HL-60/S4 (cell line): ENCODE data around the gene OSBP2.

Experiments used
- in situ Hi-C: fragments of 300-500 bp; cut with MboI; formaldehyde crosslinking; loops from 2 replicates; pipeline ENCODE4 v1.14.3; 2022; ENCODE audit warnings: low sequenced_read_pairs

Gene OSBP2

DNA sequence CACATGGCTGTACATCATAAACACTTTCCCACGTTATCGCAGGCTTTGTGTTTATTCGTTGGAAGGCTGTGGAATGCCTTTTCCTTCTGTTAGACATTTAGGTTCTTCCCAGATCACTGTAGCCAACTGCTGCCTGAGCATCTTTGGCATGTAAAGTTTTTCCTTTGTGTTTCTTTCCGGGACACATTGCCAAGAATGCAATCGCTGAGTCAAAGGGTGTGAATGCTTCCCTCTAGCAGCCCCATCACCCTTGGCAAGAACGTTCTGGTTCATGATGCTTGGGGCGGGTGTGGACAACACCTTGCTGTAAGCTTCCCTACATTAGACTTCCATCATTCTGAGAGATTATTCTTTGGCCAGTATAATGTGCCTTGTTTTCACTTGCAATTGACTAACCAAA is 136.2 kb downstream of the OSBP2 start:
- in situ Hi-C loops, result no loop called here

DNA sequence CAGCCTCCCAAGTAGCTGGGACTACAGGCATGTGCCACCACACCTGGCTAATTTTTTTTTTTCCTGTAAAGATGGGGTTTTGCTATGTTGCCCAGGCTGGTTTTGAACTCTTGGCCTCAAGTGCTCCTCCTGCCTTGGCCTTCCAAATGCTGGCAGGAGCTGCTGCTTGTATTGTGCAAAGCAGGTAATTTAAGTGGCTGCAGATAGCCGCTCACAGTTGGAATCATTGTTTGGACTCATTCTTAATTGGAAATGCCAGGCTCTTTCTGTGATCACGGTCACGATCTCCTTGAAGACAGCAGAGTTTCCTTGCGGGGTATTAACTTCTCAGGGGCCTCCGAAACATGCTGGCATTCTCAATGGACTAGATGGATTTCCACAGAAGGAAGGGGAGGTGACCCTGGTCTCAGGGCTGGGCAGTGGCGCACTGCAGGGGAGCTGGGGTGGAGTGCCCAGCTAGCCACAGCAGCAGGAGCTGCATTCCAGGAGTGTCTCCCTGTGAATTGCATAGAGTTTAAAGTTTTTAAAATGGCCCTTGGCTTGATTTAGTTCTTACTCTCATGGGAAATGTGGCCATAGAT is 137.8 kb downstream of the OSBP2 start:
- in situ Hi-C loops, result no loop called here

DNA sequence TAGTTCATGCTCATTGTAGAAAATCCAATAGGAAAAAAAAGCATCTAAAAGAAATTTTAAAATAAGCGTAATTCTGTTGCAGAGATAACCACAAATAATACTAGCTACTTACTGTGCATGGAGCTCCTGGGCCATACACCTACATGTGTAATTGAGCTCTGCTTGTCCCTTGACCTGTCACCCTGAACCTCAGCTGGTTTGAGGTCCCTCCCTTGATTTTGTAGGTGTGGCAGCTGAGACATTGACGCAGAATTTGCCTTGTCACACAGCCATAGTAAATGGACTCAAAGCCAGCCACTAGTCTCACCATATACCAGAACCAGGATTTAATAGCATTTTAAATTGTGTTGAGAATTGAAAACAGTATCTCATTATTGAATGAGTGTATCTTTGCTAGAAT is 138.6 kb downstream of the OSBP2 start:
- in situ Hi-C loops, result no loop called here

DNA sequence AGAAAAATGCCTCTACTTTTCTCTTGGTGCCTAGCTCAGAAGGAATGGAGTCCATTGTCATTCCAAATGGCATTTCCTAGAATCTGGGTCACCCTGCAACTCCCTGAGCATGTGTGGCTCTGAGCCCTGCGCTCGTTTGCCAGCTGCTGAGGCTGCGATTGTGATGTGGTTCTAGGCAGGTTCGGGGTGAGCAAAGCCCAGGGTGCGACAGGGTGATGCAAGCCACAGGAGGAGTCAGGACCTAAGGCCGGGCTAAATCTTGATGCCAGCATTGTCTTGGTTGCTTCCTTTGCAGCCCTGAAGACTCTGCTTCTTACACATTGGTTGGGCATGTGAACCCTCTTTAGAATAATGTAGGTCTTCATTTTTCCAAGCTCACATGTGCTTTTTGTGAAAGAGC is 142.9 kb downstream of the OSBP2 start:
- in situ Hi-C loops, result no loop called here

DNA sequence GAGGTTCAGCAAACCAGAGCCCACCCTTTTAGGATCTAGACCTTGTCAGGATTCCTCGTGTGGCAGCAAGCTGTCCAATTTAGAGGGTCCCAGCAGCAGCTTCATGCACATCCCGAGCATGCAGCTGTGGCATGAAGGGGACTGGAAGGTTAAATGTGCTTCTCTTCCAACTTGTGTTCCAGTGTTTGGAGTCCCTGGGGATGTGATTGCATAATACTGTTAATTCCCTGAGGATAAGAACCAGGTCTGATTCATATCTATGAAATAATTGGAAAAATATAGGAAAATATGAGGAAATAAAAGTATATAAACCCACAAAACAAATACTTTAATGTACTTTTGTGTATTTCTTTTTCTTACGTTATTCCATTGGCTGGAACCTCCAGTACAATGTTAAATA is 143.4 kb downstream of the OSBP2 start:
- in situ Hi-C loops, result no loop called here

DNA sequence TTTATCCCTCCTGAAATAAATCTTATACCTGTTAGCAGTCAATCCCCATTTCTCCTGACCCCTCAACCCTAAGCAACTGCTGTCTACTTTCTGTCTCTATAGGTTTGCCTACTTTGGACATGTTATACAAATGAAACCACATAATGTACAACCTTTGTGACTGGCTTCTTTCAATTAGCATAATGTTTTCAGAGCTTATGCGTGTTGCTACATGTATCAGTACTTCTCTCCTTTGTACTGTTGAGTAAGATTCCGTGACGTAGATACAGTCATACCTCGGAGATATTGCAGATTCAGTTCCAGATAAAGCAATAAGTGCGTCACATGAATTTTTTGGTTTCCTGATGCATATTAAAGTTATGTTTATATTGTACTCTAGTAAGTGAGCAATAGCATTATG is 146.6 kb downstream of the OSBP2 start:
- in situ Hi-C loops, result no loop called here

DNA sequence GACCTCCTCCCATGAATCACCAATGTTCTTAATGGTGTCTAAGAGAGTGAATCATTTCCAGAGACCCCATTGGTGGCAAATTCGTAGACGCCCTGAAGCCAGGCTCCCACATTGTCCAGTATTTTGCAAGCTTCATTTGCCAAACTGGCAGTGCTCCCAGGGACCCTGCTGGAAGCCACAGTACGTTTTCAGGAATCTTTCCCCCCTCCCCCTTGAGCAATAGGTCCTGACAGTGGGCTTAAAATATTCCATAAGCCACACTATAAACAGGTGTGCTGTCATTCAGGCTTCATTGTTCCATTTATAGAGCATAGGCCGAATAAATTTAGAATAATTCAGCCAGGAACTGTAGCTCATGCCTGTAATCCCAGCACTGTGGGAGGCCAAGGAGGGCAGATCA is 148.6 kb downstream of the OSBP2 start:
- in situ Hi-C loops, result no loop called here

DNA sequence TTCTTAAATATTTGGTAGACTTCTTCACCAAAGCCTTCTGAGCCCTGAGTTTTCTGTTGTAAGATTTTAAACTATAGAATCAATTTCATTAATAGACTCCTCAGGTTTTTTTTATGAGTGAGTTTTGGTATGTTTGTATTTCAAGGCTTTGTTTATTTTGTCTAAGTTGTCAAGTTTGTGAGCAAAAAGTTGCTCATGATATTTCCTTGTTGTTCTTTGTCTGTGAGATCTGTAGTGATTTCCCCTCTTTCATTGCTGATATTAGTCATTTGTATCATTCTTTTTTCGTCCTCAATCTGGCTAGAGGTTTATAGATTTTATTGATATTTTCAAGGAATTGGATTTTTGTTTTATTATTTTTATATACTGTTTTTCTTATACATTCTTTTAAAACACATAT is 152.9 kb downstream of the OSBP2 start:
- in situ Hi-C loops, result no loop called here

DNA sequence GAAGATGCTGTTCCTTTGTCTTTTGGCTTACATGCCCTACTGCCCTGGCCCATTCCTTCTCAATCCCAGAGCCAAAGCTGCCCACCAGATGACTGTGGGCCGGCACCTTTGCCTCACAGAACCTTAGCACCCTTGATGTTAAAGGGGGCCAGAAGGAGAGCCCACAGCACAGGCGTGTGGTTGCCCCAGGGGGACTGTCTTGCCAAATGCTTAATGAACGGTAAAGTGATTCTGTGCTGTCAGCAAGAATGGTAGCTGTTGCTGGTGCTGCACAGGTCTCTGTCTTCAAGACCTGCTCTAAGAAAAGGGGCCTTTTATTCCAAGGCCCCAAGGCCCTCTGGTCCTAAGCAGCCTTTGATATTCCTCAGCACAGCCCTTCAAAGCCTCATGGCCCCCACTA is 160.6 kb downstream of the OSBP2 start:
- in situ Hi-C loops, result no loop called here

DNA sequence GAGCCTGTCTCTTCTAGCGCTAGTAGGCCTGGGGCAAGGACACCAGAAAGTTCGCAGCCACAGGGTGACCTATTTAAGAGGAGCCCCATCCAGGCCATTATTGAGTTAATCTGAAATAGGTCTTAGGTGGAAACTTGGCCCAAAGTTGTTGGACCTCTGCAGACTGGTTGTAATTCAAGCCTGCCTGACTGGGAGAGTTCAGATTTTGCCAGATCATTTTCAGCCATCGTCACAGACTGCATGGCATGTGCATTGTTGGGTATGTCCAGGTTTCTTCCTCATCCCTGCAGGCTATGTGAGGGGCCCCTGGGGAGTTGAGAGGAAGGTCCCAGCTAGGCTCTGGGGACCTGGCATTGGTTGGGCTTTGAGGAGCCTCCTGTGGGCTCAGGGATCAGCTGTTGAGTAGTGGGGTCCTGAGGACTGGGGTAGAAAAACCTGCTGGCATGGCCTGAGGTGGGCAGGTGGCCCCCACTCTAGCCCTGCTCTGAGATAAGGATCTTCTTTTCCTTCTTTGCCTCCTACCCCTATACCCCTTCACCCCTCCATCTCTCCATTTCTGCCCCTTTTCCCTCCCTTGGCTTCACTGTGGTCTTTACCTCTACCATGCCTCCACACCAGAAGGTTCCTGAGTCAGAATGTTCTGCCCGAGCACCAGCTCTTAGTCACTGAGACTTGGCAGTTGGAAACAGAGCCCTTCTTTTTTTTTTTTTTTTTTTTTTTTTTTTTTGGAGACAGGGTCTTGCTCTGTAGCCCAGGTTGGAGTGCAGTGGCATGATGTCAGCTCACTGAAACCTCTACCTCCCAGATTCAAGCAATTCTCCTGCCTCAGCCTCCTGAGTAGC is 161.2 kb downstream of the OSBP2 start:
- in situ Hi-C loops, result no loop called here

DNA sequence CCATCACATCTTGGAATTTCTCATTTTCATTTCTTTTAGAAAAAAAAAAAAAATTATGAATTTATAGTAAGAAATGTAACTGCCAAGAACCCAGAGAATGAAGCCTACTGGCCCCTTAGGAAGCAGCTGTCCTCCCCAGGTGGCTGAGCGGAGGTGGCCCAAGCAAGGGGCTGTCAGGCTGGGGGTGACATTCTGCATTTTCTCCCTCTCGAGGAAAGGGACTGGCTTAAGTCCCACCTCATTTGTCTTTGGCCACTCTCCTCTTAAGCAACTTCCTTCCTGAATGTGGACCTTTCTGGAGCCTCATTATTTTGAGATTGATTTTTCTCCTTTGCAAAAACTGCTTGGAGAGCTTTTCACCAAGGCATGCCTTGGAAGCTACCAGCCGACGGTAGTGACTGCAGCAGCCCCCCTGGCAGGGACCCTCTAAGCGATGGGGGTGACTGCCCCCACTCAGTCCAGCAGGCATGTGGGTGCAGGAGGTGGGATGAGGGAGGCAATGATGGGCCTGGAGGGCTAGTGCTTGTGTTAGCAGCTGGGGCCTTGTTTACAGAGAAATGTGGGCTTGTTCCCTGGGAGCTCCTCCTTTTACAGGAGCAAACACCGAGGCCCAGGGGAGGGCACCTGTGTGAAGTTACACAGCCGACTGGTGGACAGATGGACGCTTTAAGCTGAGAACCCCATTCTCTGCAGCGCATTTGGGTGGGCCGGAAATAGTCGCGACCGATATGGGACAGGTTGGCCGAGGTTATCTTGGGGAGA is 162.2 kb downstream of the OSBP2 start:
- in situ Hi-C loops, result no loop called here

DNA sequence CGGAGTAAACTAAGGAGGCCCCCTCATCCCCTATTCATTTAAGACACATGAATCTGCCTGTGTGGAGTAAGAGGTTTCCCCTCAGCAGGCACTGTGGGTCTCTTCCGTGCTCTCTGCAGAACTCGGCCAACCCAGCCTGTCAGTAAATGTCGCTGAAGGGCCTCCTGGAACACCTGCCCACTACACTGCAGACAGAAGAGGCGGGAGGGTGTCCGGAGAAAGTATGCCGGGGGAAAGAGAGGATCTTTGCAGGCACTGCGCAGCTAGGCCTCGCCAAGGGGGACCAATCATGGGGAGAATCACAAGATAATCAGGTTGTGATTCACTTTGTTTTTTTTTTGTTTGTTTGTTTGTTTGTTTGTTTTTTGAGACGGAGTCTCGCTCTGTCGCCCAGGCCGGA is 163.1 kb downstream of the OSBP2 start:
- in situ Hi-C loops, result no loop called here

DNA sequence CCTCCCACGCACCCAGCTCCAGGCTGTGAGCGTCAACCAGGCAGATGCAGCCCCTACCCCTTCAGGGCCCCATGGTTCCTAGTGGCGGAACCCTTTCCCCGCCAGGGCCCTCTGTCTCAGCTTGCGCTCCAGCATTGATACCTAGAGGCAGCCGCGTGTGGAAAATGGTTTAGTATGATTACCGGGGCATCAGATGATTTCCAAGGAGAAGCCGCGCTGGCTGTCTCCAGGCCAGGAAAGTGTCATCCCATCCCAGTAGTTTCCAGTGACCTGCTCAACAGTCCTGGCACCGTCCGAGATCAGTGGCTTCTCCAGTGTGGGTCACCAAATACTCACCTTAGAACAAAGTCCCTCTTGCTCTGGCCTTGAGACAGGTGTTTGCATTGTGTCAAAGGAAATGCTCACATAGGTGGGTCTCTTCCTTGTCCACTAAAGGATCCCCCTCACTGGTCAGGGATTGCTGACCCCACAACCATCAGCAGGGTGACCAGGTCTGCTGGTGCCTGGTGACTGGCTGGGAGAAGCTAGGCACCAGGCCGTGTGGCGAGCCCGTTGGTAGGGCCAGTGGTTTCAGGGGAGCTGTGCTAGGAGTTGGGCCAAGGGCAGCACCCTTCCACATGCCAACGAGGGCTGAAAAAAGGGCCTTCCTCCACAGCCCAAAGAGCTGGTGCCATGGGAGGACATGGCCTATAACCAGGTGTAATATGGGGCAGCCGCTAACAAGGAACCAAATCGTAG is 164.5 kb downstream of the OSBP2 start:
- in situ Hi-C loops, result no loop called here

DNA sequence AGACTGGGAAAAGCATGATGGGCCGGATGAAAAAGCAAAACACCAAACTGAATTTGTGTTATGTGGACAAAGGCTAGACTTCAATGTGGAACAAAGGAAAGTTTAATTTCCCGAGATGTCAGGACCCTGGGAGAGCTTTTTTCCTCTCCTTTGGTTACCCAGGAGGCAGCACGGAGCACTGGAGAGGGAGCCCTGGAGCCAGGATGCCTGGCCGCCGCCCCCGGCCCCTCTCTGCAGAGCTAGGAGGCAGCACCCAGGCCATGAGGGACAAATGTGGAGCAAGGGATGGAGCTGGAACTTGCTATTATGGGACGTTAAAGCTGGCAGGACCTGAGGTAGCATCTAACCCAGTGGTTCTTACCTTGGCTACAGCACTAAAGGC is 165.0 kb downstream of the OSBP2 start:
- in situ Hi-C loops, result no loop called here

DNA sequence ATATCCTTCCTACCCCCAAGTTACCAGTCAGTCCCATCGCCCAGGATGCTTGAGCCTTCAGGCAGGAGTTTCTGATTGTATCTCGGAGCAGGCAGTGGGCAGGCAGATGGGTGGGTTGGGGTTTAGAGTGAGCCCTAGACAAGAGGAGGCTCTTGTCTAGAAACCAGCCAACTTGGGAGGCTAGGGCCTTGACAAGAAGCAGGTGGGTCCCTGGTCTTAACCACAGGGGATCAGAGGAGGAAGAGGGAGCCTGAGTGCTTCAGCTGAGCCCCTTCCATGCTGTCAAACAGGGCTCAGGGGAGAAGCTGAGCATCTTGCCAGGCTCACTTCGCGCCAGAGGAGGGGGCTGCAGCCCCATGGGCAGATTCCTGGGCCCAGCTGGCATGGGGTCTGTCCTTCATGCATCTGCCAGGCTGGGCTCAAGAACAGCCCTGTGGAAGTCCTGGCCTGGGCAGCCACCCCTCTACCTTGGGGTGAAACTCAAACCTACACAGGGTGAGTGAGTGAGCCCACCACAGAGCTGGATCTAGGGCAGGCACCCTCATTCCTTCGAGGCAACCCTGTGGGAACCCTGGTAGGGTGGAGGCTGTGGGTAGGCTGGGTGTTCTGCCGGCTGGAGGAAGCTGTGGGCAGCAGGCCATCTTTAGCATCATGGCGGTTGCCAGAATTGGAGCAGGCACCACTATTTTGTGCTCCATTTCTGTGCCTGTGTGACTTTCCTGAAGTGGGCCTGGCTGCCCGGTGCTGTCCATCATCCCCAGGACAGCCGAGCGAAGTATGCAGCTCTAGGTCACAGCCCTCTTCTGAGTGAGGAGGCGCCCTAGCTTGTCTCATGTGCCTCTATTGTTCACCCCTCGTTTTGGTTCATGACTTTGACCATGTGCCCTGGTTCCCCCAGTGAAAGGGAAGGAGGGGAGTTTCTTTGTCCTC is 165.8 kb downstream of the OSBP2 start:
- in situ Hi-C loops, result no loop called here

DNA sequence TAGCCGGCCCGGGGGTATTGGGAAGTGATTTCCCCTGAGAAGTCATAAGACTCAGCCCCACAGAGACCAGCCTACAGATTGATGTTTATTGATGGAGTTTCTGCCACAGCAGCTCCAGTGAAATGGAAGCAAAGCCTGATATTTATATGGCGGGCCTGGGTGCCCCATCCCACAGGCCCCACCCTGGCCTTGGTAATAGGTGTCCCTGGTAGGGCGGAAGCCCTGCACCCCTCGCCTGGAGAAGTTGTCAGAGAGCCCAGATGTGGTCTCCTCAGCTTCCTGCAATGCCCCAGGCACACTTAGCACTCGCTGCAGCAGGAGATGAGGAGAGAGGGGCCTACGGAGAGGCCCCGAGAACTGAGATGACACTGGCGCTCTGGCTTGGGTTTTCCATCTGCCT is 166.5 kb downstream of the OSBP2 start:
- in situ Hi-C loops, result no loop called here

DNA sequence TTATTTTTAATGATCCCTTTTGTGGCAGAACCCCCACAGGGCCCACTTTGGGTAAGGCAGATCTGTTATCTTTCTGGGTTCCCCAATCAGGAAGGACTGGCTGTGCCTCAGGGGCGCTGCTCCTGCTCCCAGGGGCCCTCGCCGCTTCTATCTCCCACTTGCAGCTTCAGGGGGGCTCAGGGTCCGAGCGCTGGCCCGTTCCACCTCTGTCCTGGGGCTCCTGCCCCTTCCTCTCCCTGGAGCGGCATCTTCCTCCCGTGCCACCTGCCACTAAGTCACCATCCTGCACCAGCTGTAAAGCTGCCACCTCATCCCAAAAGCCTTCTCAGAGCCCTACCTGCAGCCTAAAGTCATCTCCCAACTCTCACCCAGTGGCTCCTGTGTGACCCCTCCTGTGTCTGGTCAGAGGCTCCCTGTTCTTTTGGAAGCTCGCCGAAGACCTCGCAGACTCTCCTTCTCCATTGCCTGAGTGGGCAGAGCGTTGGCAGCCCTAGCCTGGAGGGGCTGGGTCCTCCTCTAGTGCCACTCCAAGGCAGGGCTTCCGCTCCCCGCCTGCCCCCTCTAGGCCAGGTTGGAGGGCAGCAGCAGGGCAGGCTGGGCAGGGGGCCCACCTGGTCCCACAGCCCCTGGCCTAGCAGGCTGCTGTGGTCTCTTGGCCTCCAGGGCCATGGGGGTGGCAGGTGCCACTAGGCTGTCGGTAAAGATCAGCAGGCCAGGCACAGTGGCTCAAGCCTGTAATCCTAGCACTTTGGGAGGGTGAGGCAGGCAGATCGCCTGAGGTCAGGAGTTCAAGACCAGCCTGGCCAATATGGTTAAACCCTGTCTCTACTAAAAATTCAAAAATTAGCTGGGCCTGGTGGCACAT is 167.2 kb downstream of the OSBP2 start:
- in situ Hi-C loops, result no loop called here

DNA sequence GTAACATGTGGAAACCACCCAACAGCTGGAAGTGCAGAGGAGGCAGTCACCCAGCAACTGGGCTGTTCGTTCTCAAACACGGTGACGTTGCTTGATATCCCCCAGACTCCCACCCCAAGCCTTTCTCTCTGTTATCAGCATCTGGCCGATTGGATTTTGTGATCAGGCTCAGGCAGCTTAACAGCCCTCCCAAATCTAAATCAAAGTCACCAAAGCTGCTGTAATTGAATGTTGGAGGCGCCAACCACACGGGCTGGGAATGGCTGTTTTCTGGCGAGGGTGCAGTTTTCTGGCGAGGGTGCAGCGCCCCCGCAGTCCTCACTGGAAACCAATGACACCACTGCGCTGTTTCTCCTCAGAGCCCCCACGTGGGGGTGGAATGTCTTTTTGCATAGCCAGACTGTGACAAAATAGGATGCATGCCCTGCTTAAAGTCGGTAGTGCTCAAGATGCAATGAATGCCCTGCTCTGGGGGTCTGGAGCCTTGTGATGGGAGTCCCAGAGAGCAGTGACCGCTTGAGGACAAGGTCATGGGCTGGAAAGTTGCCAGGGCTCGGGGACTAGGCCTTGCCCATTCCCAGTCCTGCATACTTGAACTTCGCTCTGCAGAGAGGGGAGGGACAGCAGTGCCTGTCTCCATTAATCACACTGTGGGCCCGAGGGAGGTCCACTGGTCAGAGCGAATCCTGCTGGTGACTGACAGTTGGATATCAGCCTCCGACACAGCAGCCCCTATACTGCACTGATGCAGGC is 168.6 kb downstream of the OSBP2 start:
- in situ Hi-C loops, result no loop called here
